Measurements from ENCODE around the gene FMN1.

The FMN1 gene

GRCh38 chr15:32738666-32739065 lies 455.8 kb downstream of the FMN1 start:
- H3K4me3 ChIP-seq (ENCODE audit: low read length in 2 of 2) = no peak overlapping the region
- no peak overlapping the region for H3K27ac ChIP-seq (ENCODE audit: low read depth in 2 of 2, low read length in 2 of 2)
- H3K9ac ChIP-seq (ENCODE audit: low read depth in 1 of 2, low read length in 2 of 2) = no peak overlapping the region
- no peaks in the 10 kb centered on the region for H3K4me1 ChIP-seq (ENCODE audit: control insufficient read depth in 2 of 2, insufficient read depth in 2 of 2, low read length in 2 of 2)
- no peaks in the 10 kb centered on the region for H3K36me3 ChIP-seq (ENCODE audit: control insufficient read depth in 2 of 2, insufficient read depth in 2 of 2, low read length in 2 of 2)
- H3K9me3 ChIP-seq (ENCODE audit: control insufficient read depth in 2 of 2, low read length in 2 of 2) = no peaks in the 10 kb centered on the region
- no peaks in the 10 kb centered on the region for H3K27me3 ChIP-seq (ENCODE audit: control insufficient read depth in 2 of 2, insufficient read depth in 2 of 2, low read length in 2 of 2)

GRCh38 chr15:32737304-32737703 lies 457.2 kb downstream of the FMN1 start:
- no peak overlapping the region for H3K27ac ChIP-seq (ENCODE audit: low read depth in 2 of 2, low read length in 2 of 2)
- no peak overlapping the region for H3K4me3 ChIP-seq (ENCODE audit: low read length in 2 of 2)
- no peaks in the 10 kb centered on the region for H3K36me3 ChIP-seq (ENCODE audit: control insufficient read depth in 2 of 2, insufficient read depth in 2 of 2, low read length in 2 of 2)

GRCh38 chr15:32736701-32737061 lies 457.8 kb downstream of the FMN1 start:
- H3K36me3 ChIP-seq (ENCODE audit: control insufficient read depth in 2 of 2, insufficient read depth in 2 of 2, low read length in 2 of 2) = no peaks in the 10 kb centered on the region
- no peaks in the 10 kb centered on the region for H3K27me3 ChIP-seq (ENCODE audit: control insufficient read depth in 2 of 2, insufficient read depth in 2 of 2, low read length in 2 of 2)
- no peaks in the 10 kb centered on the region for H3K9me3 ChIP-seq (ENCODE audit: control insufficient read depth in 2 of 2, low read length in 2 of 2)
- H3K9ac ChIP-seq (ENCODE audit: low read depth in 1 of 2, low read length in 2 of 2) = no peak overlapping the region
- H3K27ac ChIP-seq (ENCODE audit: low read depth in 2 of 2, low read length in 2 of 2) = no peak overlapping the region
- H3K4me1 ChIP-seq (ENCODE audit: control insufficient read depth in 2 of 2, insufficient read depth in 2 of 2, low read length in 2 of 2) = no peaks in the 10 kb centered on the region
- no peak overlapping the region for H3K4me3 ChIP-seq (ENCODE audit: low read length in 2 of 2)

More at GRCh38 chr15:32737304-32737703, 457.2 kb downstream of the FMN1 start:
- no peak overlapping the region for H3K9ac ChIP-seq (ENCODE audit: low read depth in 1 of 2, low read length in 2 of 2)
- H3K4me1 ChIP-seq (ENCODE audit: control insufficient read depth in 2 of 2, insufficient read depth in 2 of 2, low read length in 2 of 2) = no peaks in the 10 kb centered on the region
- no peaks in the 10 kb centered on the region for H3K9me3 ChIP-seq (ENCODE audit: control insufficient read depth in 2 of 2, low read length in 2 of 2)
- no peaks in the 10 kb centered on the region for H3K27me3 ChIP-seq (ENCODE audit: control insufficient read depth in 2 of 2, insufficient read depth in 2 of 2, low read length in 2 of 2)

GRCh38 chr15:32735989-32736700 lies 458.4 kb downstream of the FMN1 start:
- Histone ChIP-seq H3K27ac (ENCODE audit: low read depth in 2 of 2, low read length in 2 of 2) (no peak overlapping the region), H3K36me3 (ENCODE audit: control insufficient read depth in 2 of 2, insufficient read depth in 2 of 2, low read length in 2 of 2) (no peaks in the 10 kb centered on the region), H3K9ac (ENCODE audit: low read depth in 1 of 2, low read length in 2 of 2) (no peak overlapping the region), H3K27me3 (ENCODE audit: control insufficient read depth in 2 of 2, insufficient read depth in 2 of 2, low read length in 2 of 2) (no peaks in the 10 kb centered on the region), H3K9me3 (ENCODE audit: control insufficient read depth in 2 of 2, low read length in 2 of 2) (no peaks in the 10 kb centered on the region), H3K4me1 (ENCODE audit: control insufficient read depth in 2 of 2, insufficient read depth in 2 of 2, low read length in 2 of 2) (peaks cover 0 to under 1% of the 10 kb centered on the region in 2 donors), H3K4me3 (ENCODE audit: low read length in 2 of 2) (no peak overlapping the region)

- Histone ChIP-seq H3K27ac (ENCODE audit: low read depth in 2 of 2, low read length in 2 of 2) (no peak overlapping the region), H3K9ac (ENCODE audit: low read depth in 1 of 2, low read length in 2 of 2) (no peak overlapping the region), H3K27me3 (ENCODE audit: control insufficient read depth in 2 of 2, insufficient read depth in 2 of 2, low read length in 2 of 2) (peaks cover 0 to 2% of the 10 kb centered on the region in 2 donors), H3K9me3 (ENCODE audit: control insufficient read depth in 2 of 2, low read length in 2 of 2) (no peaks in the 10 kb centered on the region), H3K4me1 (ENCODE audit: control insufficient read depth in 2 of 2, insufficient read depth in 2 of 2, low read length in 2 of 2) (peaks cover 3% of the 10 kb centered on the region in 2 donors), H3K4me3 (ENCODE audit: low read length in 2 of 2) (no peak overlapping the region), H3K36me3 (ENCODE audit: control insufficient read depth in 2 of 2, insufficient read depth in 2 of 2, low read length in 2 of 2) (no peaks in the 10 kb centered on the region)
These were observed 461.2 kb downstream of the FMN1 start for GRCh38 chr15:32733281-32733680.

GRCh38 chr15:32732574-32733157 lies 461.8 kb downstream of the FMN1 start:
- H3K27me3 ChIP-seq (ENCODE audit: control insufficient read depth in 2 of 2, insufficient read depth in 2 of 2, low read length in 2 of 2) = peaks cover 0 to 2% of the 10 kb centered on the region in 2 donors
- H3K4me3 ChIP-seq (ENCODE audit: low read length in 2 of 2) = no peak overlapping the region
- H3K4me1 ChIP-seq (ENCODE audit: control insufficient read depth in 2 of 2, insufficient read depth in 2 of 2, low read length in 2 of 2) = peaks cover 3% of the 10 kb centered on the region in 2 donors
- no peaks in the 10 kb centered on the region for H3K36me3 ChIP-seq (ENCODE audit: control insufficient read depth in 2 of 2, insufficient read depth in 2 of 2, low read length in 2 of 2)
- no peak overlapping the region for H3K9ac ChIP-seq (ENCODE audit: low read depth in 1 of 2, low read length in 2 of 2)
- H3K27ac ChIP-seq (ENCODE audit: low read depth in 2 of 2, low read length in 2 of 2) = no peak overlapping the region
- H3K9me3 ChIP-seq (ENCODE audit: control insufficient read depth in 2 of 2, low read length in 2 of 2) = no peaks in the 10 kb centered on the region

GRCh38 chr15:32730677-32731654 lies 463.5 kb downstream of the FMN1 start:
- Histone ChIP-seq H3K4me1 (ENCODE audit: control insufficient read depth in 2 of 2, insufficient read depth in 2 of 2, low read length in 2 of 2) (peaks cover 3% of the 10 kb centered on the region in 2 donors), H3K9ac (ENCODE audit: low read depth in 1 of 2, low read length in 2 of 2) (no peak overlapping the region), H3K27ac (ENCODE audit: low read depth in 2 of 2, low read length in 2 of 2) (no peak overlapping the region), H3K36me3 (ENCODE audit: control insufficient read depth in 2 of 2, insufficient read depth in 2 of 2, low read length in 2 of 2) (no peaks in the 10 kb centered on the region), H3K27me3 (ENCODE audit: control insufficient read depth in 2 of 2, insufficient read depth in 2 of 2, low read length in 2 of 2) (peaks cover 0 to 2% of the 10 kb centered on the region in 2 donors), H3K4me3 (ENCODE audit: low read length in 2 of 2) (peak overlapping the region in 1 of 2 donors; percentile 27), H3K9me3 (ENCODE audit: control insufficient read depth in 2 of 2, low read length in 2 of 2) (no peaks in the 10 kb centered on the region)

GRCh38 chr15:32729700-32730395 lies 464.7 kb downstream of the FMN1 start:
- no peaks in the 10 kb centered on the region for H3K9me3 ChIP-seq (ENCODE audit: control insufficient read depth in 2 of 2, low read length in 2 of 2)
- H3K36me3 ChIP-seq (ENCODE audit: control insufficient read depth in 2 of 2, insufficient read depth in 2 of 2, low read length in 2 of 2) = no peaks in the 10 kb centered on the region
- H3K9ac ChIP-seq (ENCODE audit: low read depth in 1 of 2, low read length in 2 of 2) = no peak overlapping the region
- peaks cover 0 to 2% of the 10 kb centered on the region in 2 donors for H3K27me3 ChIP-seq (ENCODE audit: control insufficient read depth in 2 of 2, insufficient read depth in 2 of 2, low read length in 2 of 2)
- no peak overlapping the region for H3K27ac ChIP-seq (ENCODE audit: low read depth in 2 of 2, low read length in 2 of 2)
- H3K4me3 ChIP-seq (ENCODE audit: low read length in 2 of 2) = no peak overlapping the region
- peaks cover 3% of the 10 kb centered on the region in 2 donors for H3K4me1 ChIP-seq (ENCODE audit: control insufficient read depth in 2 of 2, insufficient read depth in 2 of 2, low read length in 2 of 2)

GRCh38 chr15:32723171-32723948 lies 471.2 kb downstream of the FMN1 start:
- no peak overlapping the region for H3K9ac ChIP-seq (ENCODE audit: low read depth in 1 of 2, low read length in 2 of 2)
- H3K36me3 ChIP-seq (ENCODE audit: control insufficient read depth in 2 of 2, insufficient read depth in 2 of 2, low read length in 2 of 2) = no peaks in the 10 kb centered on the region
- H3K27me3 ChIP-seq (ENCODE audit: control insufficient read depth in 2 of 2, insufficient read depth in 2 of 2, low read length in 2 of 2) = peaks cover 12 to 16% of the 10 kb centered on the region in 2 donors
- H3K4me1 ChIP-seq (ENCODE audit: control insufficient read depth in 2 of 2, insufficient read depth in 2 of 2, low read length in 2 of 2) = peaks cover 0 to 10% of the 10 kb centered on the region in 2 donors
- no peaks in the 10 kb centered on the region for H3K9me3 ChIP-seq (ENCODE audit: control insufficient read depth in 2 of 2, low read length in 2 of 2)
- H3K4me3 ChIP-seq (ENCODE audit: low read length in 2 of 2) = no peak overlapping the region
- no peak overlapping the region for H3K27ac ChIP-seq (ENCODE audit: low read depth in 2 of 2, low read length in 2 of 2)
